ENCODE results near the gene PPY. TPM values are rescaled to one million over a fixed set of nuclear protein-coding genes. Genes with fewer than 3 reads are reported as not detected.
"Not testable (repeated sequence)": the region's sequence is repeated elsewhere in the genome, so short reads cannot be mapped to it uniquely, and the experiment has no call there.

Gene PPY
- polyA plus RNA-seq, 1 donor from 2014 or later, result not detected

DNA sequence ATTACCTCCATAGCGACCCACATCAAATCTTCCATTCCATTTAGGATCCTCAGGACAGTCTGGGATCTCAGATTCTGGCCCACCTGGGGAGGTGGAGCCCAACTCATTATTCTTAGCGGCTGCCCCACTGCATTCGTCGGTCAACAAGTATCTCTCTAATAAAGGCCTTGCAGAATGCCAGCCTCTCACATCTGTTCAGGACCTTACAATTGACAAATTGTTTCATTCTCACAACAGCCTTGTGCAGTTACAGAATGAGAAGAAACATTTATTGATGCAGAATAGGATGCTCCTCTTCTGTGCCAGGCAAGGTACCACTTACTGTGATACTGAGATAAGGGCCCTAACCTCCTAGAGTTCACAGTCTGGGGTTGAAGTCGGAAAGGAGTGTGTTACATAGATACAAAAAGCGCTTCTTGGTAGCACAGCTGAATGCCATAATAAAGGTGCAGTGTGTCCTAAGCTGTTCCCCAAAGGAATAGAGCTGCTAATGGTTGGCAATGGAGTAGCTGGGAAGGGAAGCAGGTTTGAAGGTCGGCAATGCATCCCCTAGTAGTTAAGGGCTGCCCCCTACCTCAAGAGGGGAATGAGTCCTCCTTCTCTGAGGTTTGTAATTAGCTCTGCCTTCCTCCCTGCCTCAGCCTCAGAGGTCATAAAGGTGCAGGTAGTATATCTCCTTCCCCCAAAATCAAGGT is 32.6 kb downstream of the PPY start:
- peaks cover 5 to 8% (median 7%) of the 10 kb centered on the region in 3 donors for H3K4me1 Mint-ChIP-seq
- H3K27ac Mint-ChIP-seq, result no peak overlapping the region
- peak overlapping the region in 1 of 4 donors; percentile 61 for H3K4me3 Mint-ChIP-seq
- H3K27me3 Mint-ChIP-seq, result peaks cover 31% of the 10 kb centered on the region
- H3K36me3 Mint-ChIP-seq, result no peaks in the 10 kb centered on the region
- no peaks in the 10 kb centered on the region for H3K9me3 Mint-ChIP-seq

DNA sequence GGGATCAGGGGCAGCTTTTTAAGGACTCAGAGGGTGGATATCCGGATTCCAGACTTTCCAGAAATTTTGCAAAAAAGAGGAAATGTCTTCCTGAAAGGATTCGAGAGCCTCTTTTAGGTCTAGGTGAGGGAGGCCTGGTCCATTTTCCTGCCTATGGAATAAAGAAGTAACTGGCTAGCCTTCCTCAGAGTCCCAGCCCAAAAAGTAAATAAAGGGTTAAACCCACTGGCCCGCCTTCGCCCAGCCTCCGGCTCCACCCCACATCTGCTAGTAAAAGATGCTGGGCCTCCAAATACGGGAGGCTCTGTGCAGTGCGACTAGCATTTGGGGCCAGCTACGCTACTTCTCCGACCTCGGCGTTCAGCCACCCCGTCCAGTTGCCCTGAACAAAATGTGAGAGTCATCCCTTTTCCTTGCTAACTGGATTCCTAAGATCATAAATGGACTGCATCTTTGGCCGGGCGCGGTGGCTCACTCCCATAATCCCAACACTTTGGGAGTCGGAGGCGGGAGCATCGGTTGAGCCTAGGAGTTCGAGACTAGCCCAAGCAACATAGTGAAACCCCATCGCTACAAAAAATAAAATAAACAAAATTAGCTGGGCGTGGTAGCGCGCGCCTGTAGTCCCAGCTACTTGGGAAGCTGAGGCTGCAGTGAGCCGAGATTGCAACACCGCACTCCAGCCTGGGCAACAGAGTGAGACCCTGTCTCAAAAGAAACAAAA is 34.1 kb downstream of the PPY start:
- peaks cover 43% of the 10 kb centered on the region for H3K27me3 Mint-ChIP-seq
- no peaks in the 10 kb centered on the region for H3K36me3 Mint-ChIP-seq
- H3K9me3 Mint-ChIP-seq, result no peaks in the 10 kb centered on the region
- peaks cover 5 to 8% (median 7%) of the 10 kb centered on the region in 3 donors for H3K4me1 Mint-ChIP-seq
- H3K4me3 Mint-ChIP-seq, result peak overlapping the region in 2 of 4 donors; percentile 38 to 74
- no peak overlapping the region for H3K27ac Mint-ChIP-seq

DNA sequence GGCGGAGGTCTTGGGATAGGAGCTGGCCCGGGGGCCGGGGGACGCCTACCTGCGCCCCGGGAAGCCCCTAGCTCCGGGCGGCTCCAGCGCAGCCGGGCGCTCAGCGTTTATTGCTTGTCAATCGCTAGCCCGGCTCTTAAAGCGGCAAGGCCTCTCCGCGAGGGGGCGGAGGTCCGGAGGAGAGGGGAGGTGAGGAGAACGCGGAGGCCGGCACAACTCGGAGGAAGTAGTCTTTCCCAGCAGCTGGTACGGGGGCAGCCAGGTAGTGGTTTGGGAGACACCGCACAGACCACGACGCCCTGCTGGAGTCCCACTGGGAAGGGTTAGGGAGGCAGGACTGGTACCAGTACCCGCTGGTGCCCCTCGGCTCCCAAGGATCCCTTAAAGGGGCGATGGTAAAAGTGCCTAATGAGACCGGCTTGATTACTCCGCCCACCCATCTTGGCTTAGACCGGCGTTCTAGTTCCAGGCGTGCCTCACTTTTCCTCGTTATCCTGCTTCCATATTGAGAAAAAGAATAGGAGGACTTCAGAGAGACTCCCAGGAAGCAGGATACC is 34.8 kb downstream of the PPY start, which contains the start of gene MPP2:
Gene MPP2 (minus strand): TSS at position 112 of the 557 bp plus-strand sequence. CDS start 3,076 bp downstream, outside the sequence.
- no peaks in the 10 kb centered on the region for H3K9me3 Mint-ChIP-seq
- H3K4me1 Mint-ChIP-seq, result peaks cover 5 to 8% (median 7%) of the 10 kb centered on the region in 3 donors
- H3K27ac Mint-ChIP-seq, result no peak within 1 kb of the TSS
- peak within 1 kb of the TSS; percentile 58 to 91 (median 76) for H3K4me3 Mint-ChIP-seq
- peaks cover 43% of the 10 kb centered on the region for H3K27me3 Mint-ChIP-seq
- no peaks in the 10 kb centered on the region for H3K36me3 Mint-ChIP-seq

DNA sequence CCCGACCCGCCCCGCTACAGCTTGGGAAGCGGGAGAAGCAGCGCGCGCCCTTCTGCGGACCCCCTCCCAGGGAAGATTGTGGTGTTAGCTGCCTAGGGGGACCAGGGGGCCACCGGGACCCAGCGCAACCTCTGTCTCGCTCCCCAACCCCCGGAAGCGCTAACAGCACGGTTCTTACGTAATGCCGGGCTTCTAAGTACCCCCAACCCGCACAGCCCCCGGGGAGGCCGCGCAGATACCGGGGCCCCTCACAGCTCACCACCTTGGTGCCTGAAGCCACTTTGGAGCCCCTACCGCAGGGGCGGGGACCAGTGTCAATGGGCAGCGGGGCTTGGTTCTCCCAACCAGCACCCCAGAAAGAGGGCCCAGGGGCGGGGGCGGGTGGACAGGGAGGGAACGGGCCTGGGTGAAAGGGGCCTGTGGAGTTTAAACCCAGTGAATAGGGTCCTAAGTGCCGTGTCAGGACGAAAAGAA is 35.3 kb downstream of the PPY start:
- Mint-ChIP-seq H3K36me3 (no peaks in the 10 kb centered on the region), H3K4me3 (peak overlapping the region in 3 of 4 donors; percentile 58 to 91 (median 81)), H3K27me3 (peaks cover 43% of the 10 kb centered on the region), H3K27ac (no peak overlapping the region), H3K4me1 (peaks cover 5 to 8% (median 7%) of the 10 kb centered on the region in 3 donors), H3K9me3 (no peaks in the 10 kb centered on the region)

DNA sequence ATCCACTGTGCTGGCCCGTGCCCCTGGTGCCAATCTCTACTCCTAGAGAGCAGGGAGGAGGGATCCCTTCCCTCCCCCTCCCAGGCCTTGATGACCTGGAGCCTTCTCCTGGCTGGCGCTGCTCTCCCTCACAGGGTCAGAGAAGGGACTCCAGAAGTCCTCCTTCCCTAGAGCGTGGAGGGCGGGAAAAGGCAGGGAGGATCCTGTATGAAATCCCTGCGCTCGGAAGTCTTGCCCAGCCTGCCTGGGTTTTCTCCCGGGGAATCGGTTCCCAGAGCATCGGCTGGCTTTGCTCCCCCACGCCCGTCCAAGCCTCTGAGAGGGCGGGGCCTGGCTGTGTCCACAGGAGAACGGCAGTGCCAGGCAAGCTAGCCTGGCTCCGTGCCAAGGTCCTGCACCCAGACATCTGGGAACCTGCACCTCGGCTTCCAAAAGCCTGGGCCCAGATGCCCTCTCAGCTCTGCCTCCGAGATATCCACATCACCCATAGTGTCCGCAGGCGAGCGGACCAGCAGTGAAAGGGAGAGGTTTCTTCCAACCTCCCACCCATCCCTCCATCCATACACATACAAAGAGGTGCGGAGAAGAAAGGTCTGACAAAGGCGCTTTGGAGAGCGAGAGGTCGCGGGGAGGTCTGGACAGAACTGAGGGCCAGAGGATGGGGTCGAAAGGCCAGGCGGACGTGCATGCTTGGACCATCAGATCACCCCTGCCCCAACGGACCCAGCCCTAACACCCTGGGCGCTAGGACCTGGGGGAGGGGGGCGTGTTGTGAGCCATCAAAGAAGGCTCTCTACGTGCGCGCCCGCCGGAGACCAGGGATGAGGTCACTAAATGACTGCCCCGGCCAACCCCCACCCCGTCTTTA is 36.1 kb downstream of the PPY start:
- no peaks in the 10 kb centered on the region for H3K9me3 Mint-ChIP-seq
- peaks cover 5 to 8% (median 7%) of the 10 kb centered on the region in 3 donors for H3K4me1 Mint-ChIP-seq
- H3K27ac Mint-ChIP-seq, result no peak overlapping the region
- H3K27me3 Mint-ChIP-seq, result peaks cover 50% of the 10 kb centered on the region
- no peaks in the 10 kb centered on the region for H3K36me3 Mint-ChIP-seq
- H3K4me3 Mint-ChIP-seq, result peak overlapping the region; percentile 23 to 91 (median 65)

DNA sequence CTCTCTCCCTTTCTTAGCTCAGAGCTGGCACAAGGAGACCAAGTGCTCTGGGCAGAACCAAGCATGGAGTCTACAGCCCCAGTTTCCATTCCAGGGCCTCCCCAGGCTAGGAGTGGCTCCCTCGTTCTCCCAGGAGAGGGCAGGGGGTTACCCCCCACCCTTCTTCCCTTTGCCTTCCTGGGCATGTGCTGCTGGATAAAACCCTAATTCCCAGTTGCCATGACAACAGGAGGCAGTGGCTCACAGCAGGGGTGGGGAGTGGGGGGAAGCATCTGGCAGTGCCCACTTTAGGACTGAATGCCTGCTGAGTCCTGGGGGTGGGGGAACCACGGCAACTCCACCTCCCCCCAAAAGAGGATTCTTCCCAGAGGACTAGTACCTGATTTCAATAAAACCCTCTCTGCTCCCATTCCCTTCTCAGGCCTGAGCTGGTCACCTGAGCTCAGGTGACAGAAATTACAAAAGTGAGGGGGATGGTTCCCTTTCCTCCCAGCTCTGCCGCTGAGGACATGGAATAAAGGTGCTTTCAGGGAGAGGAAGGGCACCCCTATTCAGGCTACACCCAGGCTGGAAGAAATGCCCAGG is 36.8 kb downstream of the PPY start:
- Mint-ChIP-seq H3K4me1 (peaks cover 5 to 13% (median 9%) of the 10 kb centered on the region in 3 donors), H3K27ac (no peak overlapping the region), H3K4me3 (no peak overlapping the region), H3K36me3 (no peaks in the 10 kb centered on the region), H3K9me3 (no peaks in the 10 kb centered on the region), H3K27me3 (peaks cover 52% of the 10 kb centered on the region)

DNA sequence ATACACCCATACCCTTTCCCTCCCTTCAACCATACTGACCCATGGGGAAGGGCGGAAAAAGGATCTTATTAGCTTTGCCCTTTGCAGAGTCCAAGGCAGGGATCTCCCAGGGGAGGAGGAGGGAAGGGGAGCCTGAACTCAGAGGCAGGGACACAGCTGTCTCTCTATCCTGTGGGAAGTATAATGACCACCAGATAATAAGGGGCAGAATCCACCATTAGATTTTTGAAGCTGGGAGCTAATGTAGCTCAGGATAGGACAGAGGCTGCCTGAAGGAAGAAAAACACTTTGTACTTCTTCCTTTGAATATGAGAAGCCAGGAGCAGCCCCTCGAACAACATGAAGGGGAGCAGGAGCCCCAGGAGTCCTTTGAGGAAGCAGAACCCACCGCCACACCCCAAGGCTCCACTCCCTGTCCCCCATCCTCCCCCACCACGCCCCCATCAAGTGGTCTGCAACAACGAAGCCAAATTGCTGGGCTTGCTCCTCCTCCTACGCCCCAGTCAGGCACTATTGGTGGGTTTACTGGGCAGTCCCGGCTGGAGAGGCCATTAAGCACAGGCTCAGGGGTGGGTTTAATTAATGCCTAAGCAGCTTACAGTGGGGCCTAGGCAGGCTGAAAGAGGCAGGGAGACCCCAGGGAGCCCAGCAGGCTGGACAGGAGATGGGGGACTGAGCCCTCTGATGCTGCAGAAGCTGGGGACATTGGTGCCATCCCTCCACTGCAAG is 40.3 kb downstream of the PPY start:
- Mint-ChIP-seq H3K9me3 (no peaks in the 10 kb centered on the region), H3K27ac (no peak overlapping the region), H3K27me3 (peaks cover 56% of the 10 kb centered on the region), H3K4me3 (no peak overlapping the region), H3K4me1 (peaks cover 5 to 12% (median 6%) of the 10 kb centered on the region in 3 donors), H3K36me3 (no peaks in the 10 kb centered on the region)

DNA sequence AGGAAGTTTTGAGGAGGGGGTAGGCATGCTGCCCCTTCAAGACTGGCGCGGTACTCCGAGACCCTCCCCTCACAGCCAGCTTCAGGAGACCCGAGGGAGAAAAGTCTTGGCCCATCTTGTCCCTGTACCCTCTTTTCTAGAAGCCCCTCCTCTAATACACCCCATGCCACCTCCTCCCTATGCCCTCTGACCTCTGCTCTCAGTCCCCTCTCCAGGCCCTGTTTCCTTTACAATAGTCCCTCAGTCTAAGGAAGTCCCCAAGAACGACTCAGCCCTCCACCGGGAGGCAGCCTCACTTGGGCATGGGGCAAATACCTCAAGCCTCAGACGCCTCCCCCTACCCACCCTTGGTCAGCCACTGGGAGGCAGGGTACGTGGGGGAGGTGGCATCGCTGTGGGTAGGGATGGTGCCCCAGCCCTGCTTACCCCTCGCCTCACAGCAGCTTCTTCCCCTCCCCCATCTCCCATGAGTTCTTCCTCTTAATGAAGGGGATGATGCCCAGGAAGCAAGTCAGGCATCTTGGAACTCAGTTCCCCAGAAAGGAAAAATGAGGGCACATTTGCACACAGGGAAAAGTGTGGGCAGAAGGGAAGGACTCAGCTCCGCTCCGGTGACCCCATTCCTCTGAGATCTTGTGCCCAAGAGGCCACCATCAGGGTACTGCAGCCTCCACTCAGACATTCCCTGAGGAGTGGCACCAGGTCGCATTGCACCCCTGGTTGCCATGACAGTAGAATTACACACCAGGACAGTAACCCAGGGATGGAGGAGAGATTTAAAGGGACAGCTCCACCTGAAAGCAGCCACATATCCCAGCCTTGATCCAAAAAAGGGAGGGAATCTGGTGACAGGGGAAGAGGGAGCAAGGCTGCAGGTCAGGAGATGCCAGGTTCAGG is 41.2 kb downstream of the PPY start:
- H3K4me1 Mint-ChIP-seq, result peaks cover under 1 to 8% (median 4%) of the 10 kb centered on the region in 3 donors
- H3K9me3 Mint-ChIP-seq, result no peaks in the 10 kb centered on the region
- H3K36me3 Mint-ChIP-seq, result peaks cover 3% of the 10 kb centered on the region
- no peak overlapping the region for H3K27ac Mint-ChIP-seq
- peaks cover 50% of the 10 kb centered on the region for H3K27me3 Mint-ChIP-seq
- peak overlapping the region in 3 of 4 donors; percentile 72 to 94 (median 91) for H3K4me3 Mint-ChIP-seq

DNA sequence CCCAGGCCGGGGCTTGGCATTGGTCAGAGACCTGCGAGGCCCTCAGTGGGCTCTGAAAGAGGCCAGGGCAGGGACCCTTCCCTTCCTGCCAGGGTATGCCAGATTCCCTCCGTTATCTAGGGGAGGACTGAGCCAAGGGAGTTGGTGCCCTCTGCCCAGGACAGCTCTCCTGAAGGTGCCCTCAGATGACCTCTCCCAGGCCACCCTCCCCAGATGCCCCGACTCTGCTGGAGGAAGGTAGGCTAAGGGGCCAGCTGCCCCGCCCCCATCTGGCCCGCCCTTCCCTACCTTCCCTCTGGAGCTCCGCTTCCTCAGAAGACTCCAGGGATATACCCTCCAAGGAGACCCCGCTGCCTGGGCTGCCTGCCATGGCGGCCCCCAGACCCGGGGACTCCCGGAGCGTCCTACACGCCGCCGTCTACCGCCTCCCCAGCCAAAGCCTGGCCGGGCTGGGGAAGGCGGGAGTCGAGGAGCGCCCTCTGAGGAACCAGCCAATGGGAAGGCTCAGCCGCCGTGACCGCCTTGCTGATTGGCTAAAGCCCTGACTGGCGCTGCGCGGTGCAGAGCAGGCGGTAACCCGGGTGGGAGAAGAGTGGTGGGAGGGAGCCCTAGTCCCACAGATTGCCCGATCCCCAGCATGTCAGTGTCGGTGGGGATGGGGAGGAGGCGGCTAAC is 42.0 kb downstream of the PPY start:
- H3K27me3 Mint-ChIP-seq, result peaks cover 44% of the 10 kb centered on the region
- H3K27ac Mint-ChIP-seq, result peak overlapping the region in 1 of 3 donors; percentile 67
- peaks cover 3% of the 10 kb centered on the region for H3K36me3 Mint-ChIP-seq
- peaks cover 0 to 8% (median 4%) of the 10 kb centered on the region in 3 donors for H3K4me1 Mint-ChIP-seq
- H3K4me3 Mint-ChIP-seq, result peak overlapping the region in 3 of 4 donors; percentile 72 to 94 (median 91)
- no peaks in the 10 kb centered on the region for H3K9me3 Mint-ChIP-seq

DNA sequence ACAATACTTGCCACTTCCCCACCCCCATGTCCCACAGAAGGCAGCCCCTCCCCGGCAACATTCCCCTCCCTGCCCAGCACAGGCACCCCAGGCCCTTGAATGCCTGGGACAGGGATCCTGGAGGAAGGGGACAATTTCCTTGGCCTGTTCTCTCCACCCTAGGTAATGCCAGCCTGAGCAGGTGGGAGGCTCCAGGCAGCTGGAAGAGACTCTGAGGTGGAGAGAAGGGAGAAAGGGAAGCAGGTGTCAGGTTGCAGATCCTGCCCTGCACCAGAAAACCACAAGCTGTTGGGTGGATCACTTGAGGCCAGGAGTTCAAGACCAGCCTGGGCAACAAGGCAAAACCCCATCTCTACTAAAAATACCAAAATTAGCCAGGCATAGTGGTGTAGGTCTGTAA is 43.8 kb downstream of the PPY start:
- no peaks in the 10 kb centered on the region for H3K9me3 Mint-ChIP-seq
- no peak overlapping the region for H3K4me3 Mint-ChIP-seq
- H3K27ac Mint-ChIP-seq, result peak overlapping the region in 1 of 3 donors; percentile 31
- peaks cover 3% of the 10 kb centered on the region for H3K36me3 Mint-ChIP-seq
- peaks cover 0 to 8% (median 4%) of the 10 kb centered on the region in 3 donors for H3K4me1 Mint-ChIP-seq
- H3K27me3 Mint-ChIP-seq, result peaks cover 30% of the 10 kb centered on the region

DNA sequence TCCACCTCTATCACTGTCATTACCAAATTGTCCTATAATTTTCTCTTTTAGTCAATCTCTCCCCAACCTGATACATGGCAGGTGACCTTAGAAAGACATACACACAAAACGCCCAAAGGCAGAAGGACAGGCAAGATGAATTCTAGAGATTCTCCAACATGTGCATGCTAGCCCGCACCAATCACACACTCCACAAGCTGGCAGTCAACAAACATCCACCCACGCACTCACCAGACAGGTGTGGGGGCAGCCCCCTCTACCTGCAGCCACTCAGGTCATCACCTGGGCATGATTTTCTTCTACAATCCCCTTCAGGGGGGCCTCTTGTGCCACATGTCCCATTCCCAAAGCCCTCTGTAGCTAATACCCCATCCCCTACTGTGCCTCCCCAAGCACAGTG is 44.4 kb downstream of the PPY start:
- peak overlapping the region in 1 of 3 donors; percentile 35 for H3K27ac Mint-ChIP-seq
- H3K9me3 Mint-ChIP-seq, result no peaks in the 10 kb centered on the region
- H3K4me1 Mint-ChIP-seq, result peaks cover 0 to 8% (median 4%) of the 10 kb centered on the region in 3 donors
- H3K36me3 Mint-ChIP-seq, result peaks cover 3% of the 10 kb centered on the region
- H3K27me3 Mint-ChIP-seq, result peaks cover 30% of the 10 kb centered on the region
- no peak overlapping the region for H3K4me3 Mint-ChIP-seq

DNA sequence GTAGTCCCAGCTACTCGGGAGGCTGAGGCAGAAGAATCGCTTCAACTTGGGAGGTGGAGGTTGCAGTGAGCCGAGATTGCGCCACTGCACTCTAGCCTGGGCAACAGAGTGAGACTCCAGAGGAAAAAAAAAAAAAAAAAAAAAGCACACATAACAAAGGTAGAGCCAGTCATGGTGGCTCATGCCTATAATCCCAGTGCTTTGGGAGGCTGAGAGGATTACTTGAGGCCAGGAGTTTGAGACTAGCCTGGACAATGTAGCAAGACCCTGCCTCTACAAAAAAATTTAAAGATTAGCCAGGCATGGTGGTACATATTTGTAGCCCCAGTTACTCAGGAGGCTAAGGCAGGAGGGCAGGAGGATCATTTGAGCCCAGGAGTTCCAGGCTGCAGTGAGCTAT is 47.8 kb downstream of the PPY start:
- H3K4me1 Mint-ChIP-seq, H3K4me3 Mint-ChIP-seq, H3K27ac Mint-ChIP-seq, H3K36me3 Mint-ChIP-seq, H3K9me3 Mint-ChIP-seq: not testable (repeated sequence)
- H3K27me3 Mint-ChIP-seq, result peaks cover 19% of the 10 kb centered on the region

All from IgD-negative memory B cell (primary cell).